Neuronal stem cell (in vitro differentiated cells): ENCODE data around the gene PIGB. TPM values are rescaled to one million over a fixed set of nuclear protein-coding genes. Genes with fewer than 3 reads are reported as not detected.

Source experiments
- DNase-seq: peaks from one replicate; pipeline ENCODE4 v3.0.0-alpha.2; 2013; ENCODE audit warnings: low spot score
- H2AFZ ChIP-seq: one replicate; pipeline ENCODE4 v1.6.1; 2013; ENCODE audit warnings: mild to moderate bottlenecking, low read length, inconsistent platforms
- H2AK5ac ChIP-seq: 2 replicates; pipeline ENCODE4 v1.6.1; 2013; ENCODE audit warnings: low read depth, mild to moderate bottlenecking, inconsistent platforms, low read length, moderate library complexity, mixed read lengths
- H2BK120ac ChIP-seq: 2 replicates; pipeline ENCODE4 v1.6.1; 2013; ENCODE audit warnings: low read depth, mild to moderate bottlenecking, inconsistent platforms, low read length, moderate library complexity, mixed read lengths
- H2BK12ac ChIP-seq: one replicate; pipeline ENCODE4 v1.6.1; 2013; ENCODE audit warnings: low read length, inconsistent platforms
- H2BK15ac ChIP-seq: 2 replicates; pipeline ENCODE4 v1.6.1; 2013; ENCODE audit warnings: mild to moderate bottlenecking, low read length, inconsistent platforms, mixed read lengths
- H2BK5ac ChIP-seq: one replicate; pipeline ENCODE4 v1.6.1; 2013; ENCODE audit warnings: inconsistent platforms, mild to moderate bottlenecking, low read length, moderate library complexity
- H3K14ac ChIP-seq: one replicate; pipeline ENCODE4 v1.6.1; 2013; ENCODE audit warnings: low read length, inconsistent platforms
- H3K18ac ChIP-seq: 2 replicates; pipeline ENCODE4 v1.6.1; 2013; ENCODE audit warnings: low read length, inconsistent platforms
- H3K23ac ChIP-seq: 2 replicates; pipeline ENCODE4 v1.6.1; 2013; ENCODE audit warnings: low read depth, mild to moderate bottlenecking, mixed read lengths, low read length, inconsistent platforms; ENCODE audit not compliant: poor library complexity
- H3K27ac ChIP-seq: replicated peaks from 3 replicates; pipeline ENCODE4 v1.5.1; 2013; ENCODE audit warnings: low read length, inconsistent platforms
- H3K27me3 ChIP-seq, 3 experiments: 2 replicates each; pipeline ENCODE4 v1.6.1; 2013; ENCODE audit warnings: low read length in 3 of 3, mild to moderate bottlenecking in 2 of 3, inconsistent platforms in 1 of 3, low read depth in 1 of 3, mixed read lengths in 1 of 3, moderate library complexity in 1 of 3; ENCODE audit not compliant: control insufficient read depth in 3 of 3, insufficient read depth in 3 of 3
- H3K36me3 ChIP-seq, 2 donors: replicated peaks in 1 of 2; 2 replicates each; pipeline ENCODE4 v1.6.1; 2013; ENCODE audit warnings: low read length in 2 of 2; ENCODE audit not compliant: control insufficient read depth in 2 of 2, insufficient read depth in 2 of 2
- H3K4ac ChIP-seq: 2 replicates; pipeline ENCODE4 v1.6.1; 2013; ENCODE audit warnings: inconsistent platforms, mild to moderate bottlenecking, low read length, moderate library complexity
- H3K4me1 ChIP-seq, 2 donors: 1 replicate in 1 of 2; 2 replicates in 1 of 2; pipeline ENCODE4 v1.6.1; 2013; ENCODE audit warnings: low read length in 2 of 2, low read depth in 1 of 2; ENCODE audit not compliant: control insufficient read depth in 2 of 2, insufficient read depth in 1 of 2
- H3K4me2 ChIP-seq: one replicate; pipeline ENCODE4 v1.6.1; 2013; ENCODE audit warnings: mild to moderate bottlenecking, low read length, inconsistent platforms; ENCODE audit not compliant: insufficient read depth, poor library complexity, severe bottlenecking
- H3K4me3 ChIP-seq, 2 donors: 2 replicates each; pipeline ENCODE4 v1.5.1; 2013; ENCODE audit warnings: low read length in 2 of 2, mild to moderate bottlenecking in 2 of 2, inconsistent platforms in 1 of 2, moderate library complexity in 1 of 2
- H3K79me1 ChIP-seq: one replicate; pipeline ENCODE4 v1.6.1; 2013; ENCODE audit warnings: low read depth, mild to moderate bottlenecking, inconsistent platforms, low read length, moderate library complexity
- H3K9ac ChIP-seq: one replicate; pipeline ENCODE4 v1.6.1; 2013; ENCODE audit warnings: mild to moderate bottlenecking, low read depth, low read length, inconsistent platforms; ENCODE audit not compliant: poor library complexity
- H3K9me3 ChIP-seq, 2 donors: replicated peaks in 1 of 2; 2 replicates each; pipeline versions ENCODE3 to v1.6.1; 2013; ENCODE audit warnings: low read length in 2 of 2, mild to moderate bottlenecking in 2 of 2, inconsistent platforms in 1 of 2, low read depth in 1 of 2, mixed read lengths in 1 of 2, moderate library complexity in 1 of 2; ENCODE audit not compliant: control insufficient read depth in 2 of 2, insufficient read depth in 1 of 2
- H4K8ac ChIP-seq: one replicate; pipeline ENCODE4 v1.6.1; 2013; ENCODE audit warnings: low read depth, mild to moderate bottlenecking, inconsistent platforms, low read length, moderate library complexity
- H4K91ac ChIP-seq: one replicate; pipeline ENCODE4 v1.6.1; 2013; ENCODE audit warnings: low read length, low read depth, mild to moderate bottlenecking, inconsistent platforms; ENCODE audit not compliant: poor library complexity
- WGBS, 2 donors: extraction: QIAGEN DNeasy Blood & Tissue Kit; methylation state at CpG; one replicate each; pipeline ENCODE4 v1.1.7; 2013; ENCODE audit warnings: missing lambda C conversion rate in 2 of 2, mixed read lengths in 1 of 2; ENCODE audit not compliant: insufficient read length in 2 of 2, insufficient replicate concordance in 1 of 2; ENCODE audit errors: extremely low coverage in 2 of 2; 5-methylcytosine and 5-hydroxymethylcytosine counted together
- polyA plus RNA-seq, 2 experiments: library from polyadenylated mRNA; stranded (reverse); fragments of 200-250 nt; gene quantifications; one replicate each; pipeline ENCODE4 v1.2.3, GENCODE V29; 2013

PIGB gene
- 5.4 TPM for polyA plus RNA-seq (2013, experiment 1 of 2)
- 5.3 TPM for polyA plus RNA-seq (2013, experiment 2 of 2)

DNA sequence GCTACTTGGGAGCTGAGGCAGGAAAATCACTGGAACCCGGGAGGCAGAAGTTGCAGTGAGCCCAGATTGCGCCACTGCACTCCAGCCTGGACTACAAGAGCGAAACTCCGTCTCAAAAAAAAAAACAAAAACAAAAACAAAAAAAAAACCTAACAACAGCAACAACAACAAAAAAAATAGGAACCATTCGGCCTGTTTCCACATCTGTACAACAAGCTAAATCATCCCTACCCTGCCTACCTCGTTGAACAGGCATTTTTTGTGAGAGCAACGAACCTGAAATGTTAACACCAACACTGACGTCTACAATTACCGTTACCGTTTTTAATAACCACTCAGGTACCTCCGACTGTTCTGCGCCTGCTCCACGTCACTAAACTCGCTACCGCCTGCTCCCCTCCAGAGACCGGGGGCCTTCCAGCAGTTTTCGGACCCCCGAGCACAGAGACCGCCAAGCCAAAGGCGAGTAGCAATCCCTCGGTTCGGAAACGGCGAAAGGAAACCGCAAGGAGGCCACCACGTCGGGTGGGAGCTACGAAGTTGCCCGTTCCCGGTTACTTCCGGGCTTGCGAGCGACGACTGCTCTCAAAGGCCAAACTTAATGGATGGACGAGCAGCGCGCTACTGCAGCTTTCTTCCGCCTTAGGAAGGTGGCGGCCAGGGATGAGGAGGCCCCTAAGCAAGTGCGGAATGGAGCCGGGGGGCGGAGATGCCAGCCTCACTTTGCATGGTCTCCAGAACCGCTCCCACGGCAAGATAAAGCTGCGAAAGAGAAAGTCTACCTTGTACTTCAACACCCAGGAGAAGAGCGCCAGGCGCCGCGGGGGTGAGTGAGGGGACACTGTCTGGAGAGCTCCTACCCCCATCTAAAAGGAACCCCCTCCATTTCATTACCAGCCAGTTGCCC lies at the start of gene PIGB, which contains the start of gene PIGBOS1:
Gene PIGB (plus strand): TSS at position 635 of the 907 bp plus-strand sequence. CDS start 29 bp downstream, at position 664.
Gene PIGBOS1 (minus strand): TSS at position 536 of the 907 bp plus-strand sequence. CDS start 1,331 bp downstream, outside the sequence.
- H4K91ac ChIP-seq, result no peak within 1 kb of the TSS
- peak; percentile 72 for DNase-seq
- H3K79me1 ChIP-seq, result peaks cover 4% of the 10 kb centered on the region
- no peak within 1 kb of the TSS for H2BK15ac ChIP-seq
- H2BK12ac ChIP-seq, result no peak within 1 kb of the TSS
- no peak within 1 kb of the TSS for H3K4ac ChIP-seq
- no peaks in the 10 kb centered on the region for H3K9me3 ChIP-seq
- peaks cover 0 to 2% of the 10 kb centered on the region in 2 donors for H3K4me1 ChIP-seq
- no peak within 1 kb of the TSS for H2AK5ac ChIP-seq
- no peaks in the 10 kb centered on the region for H3K27me3 ChIP-seq
- H2BK120ac ChIP-seq, result no peak within 1 kb of the TSS
- no CpG with 5 or more reads among the region's 49 CpGs for WGBS, 2 donors
- peak within 1 kb of the TSS; percentile 27 for H3K23ac ChIP-seq
- no peaks in the 10 kb centered on the region for H3K36me3 ChIP-seq
- peak within 1 kb of the TSS; percentile 60 for H3K27ac ChIP-seq
- peak within 1 kb of the TSS; percentile 78 for H3K9ac ChIP-seq
- H3K4me3 ChIP-seq, result peak within 1 kb of the TSS; percentile 75 to 96
- peak within 1 kb of the TSS; percentile 90 for H3K18ac ChIP-seq
- no peak within 1 kb of the TSS for H4K8ac ChIP-seq
- H3K4me2 ChIP-seq, result peak within 1 kb of the TSS; percentile 68
- no peak within 1 kb of the TSS for H3K14ac ChIP-seq
- peak within 1 kb of the TSS; percentile 8 for H2BK5ac ChIP-seq
- peak within 1 kb of the TSS; percentile 93 for H2AFZ ChIP-seq

DNA sequence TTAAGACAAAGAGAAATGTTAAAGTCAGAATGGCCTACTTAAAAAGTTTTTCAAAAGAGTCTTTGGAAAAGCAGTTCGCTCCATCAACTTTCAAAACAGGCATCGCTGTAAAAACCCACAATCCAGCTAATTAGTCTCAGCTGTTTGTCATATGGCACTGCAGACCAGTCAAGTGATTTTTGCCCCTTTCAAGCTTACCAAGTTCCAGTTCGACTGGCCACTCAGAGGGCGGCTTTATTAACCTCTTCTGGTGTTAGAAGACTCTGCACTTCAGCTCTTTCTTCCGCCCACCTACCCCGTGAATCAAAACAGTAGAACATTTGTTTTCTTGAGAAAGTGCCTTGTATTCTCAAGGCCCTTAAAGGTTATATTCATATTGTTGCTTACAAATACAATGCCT lies 48.7 kb upstream of the PIGB start:
- Histone ChIP-seq H3K4ac (no peak overlapping the region), H2BK5ac (no peak overlapping the region), H3K4me3 (no peak overlapping the region), H3K27me3 (no peaks in the 10 kb centered on the region), H2AFZ (peak overlapping the region; percentile 22), H2AK5ac (no peak overlapping the region), H2BK12ac (no peak overlapping the region), H3K23ac (no peak overlapping the region), H3K18ac (no peak overlapping the region), H2BK120ac (no peak overlapping the region), H3K79me1 (no peaks in the 10 kb centered on the region), H4K91ac (no peak overlapping the region), H3K4me2 (no peak overlapping the region), H3K27ac (no peak overlapping the region), H3K14ac (no peak overlapping the region), H3K9me3 (no peaks in the 10 kb centered on the region), H2BK15ac (no peak overlapping the region), H3K36me3 (no peaks in the 10 kb centered on the region), H3K9ac (no peak overlapping the region), H3K4me1 (peaks cover 2% of the 10 kb centered on the region in 2 donors), H4K8ac (no peak overlapping the region)
- no CpG with 5 or more reads among the region's 6 CpGs for WGBS, 2 donors
- no peak for DNase-seq

DNA sequence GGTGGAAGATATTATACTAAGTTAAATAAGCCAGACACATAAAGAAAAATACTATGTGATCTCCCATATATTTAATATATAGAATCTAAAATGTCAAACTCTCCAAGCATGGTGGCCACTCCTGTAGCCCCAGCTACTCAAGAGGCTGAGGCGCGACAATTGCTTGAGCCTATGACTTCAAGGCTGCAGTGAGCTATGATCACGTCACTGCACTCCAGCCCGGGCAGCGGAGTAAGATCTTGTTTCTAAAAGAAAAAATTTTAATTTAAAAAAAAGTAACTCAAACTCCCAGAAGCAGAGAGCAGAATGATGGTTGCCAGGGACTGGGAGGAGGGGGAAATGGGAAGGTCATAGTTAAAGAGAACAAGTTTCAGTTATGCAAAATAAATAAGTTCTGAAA lies 42.7 kb upstream of the PIGB start:
- WGBS, 2 donors, result no CpG with 5 or more reads among the region's 5 CpGs
- no peak overlapping the region for H3K4ac ChIP-seq
- H3K18ac ChIP-seq, result no peak overlapping the region
- H3K9me3 ChIP-seq, result no peaks in the 10 kb centered on the region
- no peak overlapping the region for H3K23ac ChIP-seq
- no peaks in the 10 kb centered on the region for H3K79me1 ChIP-seq
- H3K14ac ChIP-seq, result no peak overlapping the region
- H3K9ac ChIP-seq, result no peak overlapping the region
- no peak overlapping the region for H4K91ac ChIP-seq
- no peak for DNase-seq
- no peak overlapping the region for H4K8ac ChIP-seq
- no peaks in the 10 kb centered on the region for H3K36me3 ChIP-seq
- H2BK15ac ChIP-seq, result no peak overlapping the region
- H2BK5ac ChIP-seq, result no peak overlapping the region
- no peaks in the 10 kb centered on the region for H3K27me3 ChIP-seq
- H3K4me3 ChIP-seq, result no peak overlapping the region
- no peak overlapping the region for H2BK120ac ChIP-seq
- H2BK12ac ChIP-seq, result no peak overlapping the region
- no peak overlapping the region for H3K4me2 ChIP-seq
- H2AFZ ChIP-seq, result no peak overlapping the region
- H2AK5ac ChIP-seq, result no peak overlapping the region
- no peaks in the 10 kb centered on the region for H3K4me1 ChIP-seq
- no peak overlapping the region for H3K27ac ChIP-seq

DNA sequence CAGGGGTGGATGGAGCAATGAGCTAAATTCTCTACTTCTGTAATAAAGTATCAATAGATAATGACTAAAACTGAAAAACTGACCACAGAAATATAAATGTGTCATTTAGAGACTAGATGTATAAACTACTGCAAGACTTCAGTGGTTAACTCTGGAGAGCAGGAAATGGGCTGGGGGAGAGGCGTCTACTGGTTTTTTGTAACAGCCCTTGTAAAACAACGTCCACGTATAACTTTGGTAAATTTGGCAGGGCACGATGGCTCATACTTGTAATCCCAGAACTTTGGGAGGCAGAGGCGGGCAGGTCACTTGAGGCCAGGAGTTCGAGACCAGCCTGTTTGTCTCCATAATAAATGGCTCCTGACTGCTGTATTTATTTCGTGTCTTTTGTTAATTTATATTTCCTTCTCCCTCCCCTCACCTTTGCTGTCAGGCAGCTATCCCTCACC lies 41.9 kb upstream of the PIGB start:
- Histone ChIP-seq H3K79me1 (no peaks in the 10 kb centered on the region), H3K9me3 (no peaks in the 10 kb centered on the region), H2BK5ac (no peak overlapping the region), H4K8ac (no peak overlapping the region), H2BK15ac (no peak overlapping the region), H3K4me1 (no peaks in the 10 kb centered on the region), H2AFZ (no peak overlapping the region), H3K36me3 (no peaks in the 10 kb centered on the region), H2AK5ac (no peak overlapping the region), H3K14ac (no peak overlapping the region), H3K27ac (no peak overlapping the region), H3K9ac (no peak overlapping the region), H3K4me3 (no peak overlapping the region), H3K23ac (no peak overlapping the region), H3K18ac (no peak overlapping the region), H2BK120ac (no peak overlapping the region), H2BK12ac (no peak overlapping the region), H3K4ac (no peak overlapping the region), H3K27me3 (no peaks in the 10 kb centered on the region), H4K91ac (no peak overlapping the region), H3K4me2 (no peak overlapping the region)
- DNase-seq, result no peak
- no CpG with 5 or more reads among the region's 7 CpGs for WGBS, 2 donors
